ENCODE data around the gene TNFRSF21. TPM values are rescaled to one million over a fixed set of nuclear protein-coding genes. Genes with fewer than 3 reads are reported as not detected.

Gene TNFRSF21
- total RNA-seq, 1 experiment from 2014 or later = 47.3 TPM

GRCh38 chr6:47258724-47259347, 50.9 kb downstream of the TNFRSF21 start (continued):
- TF ChIP-seq ARID4B (CRISPR knock-in tag; IDR thresholded peaks at IDR 0.05; ENCODE audit: borderline replicate concordance) (no peak), JUN (CRISPR knock-in tag; IDR thresholded peaks at IDR 0.05) (no peak), NR2C2 (CRISPR knock-in tag; IDR thresholded peaks at IDR 0.05) (no peak), ATF2 (CRISPR knock-in tag; IDR thresholded peaks at IDR 0.05; ENCODE audit: borderline replicate concordance, low read depth) (no peak), E2F4 (CRISPR knock-in tag; IDR thresholded peaks at IDR 0.05; ENCODE audit: borderline replicate concordance, low read depth) (no peak), PRRX2 (CRISPR knock-in tag; IDR thresholded peaks at IDR 0.05) (no peak), ATF1 (CRISPR knock-in tag; IDR thresholded peaks at IDR 0.05) (no peak), ZNF425 (CRISPR knock-in tag; conservative IDR thresholded peaks at IDR 0.05) (no peak), MLX (CRISPR knock-in tag; IDR thresholded peaks at IDR 0.05) (no peak), IRF1 (CRISPR knock-in tag; IDR thresholded peaks at IDR 0.05) (no peak)
- TF ChIP-seq, protein P1, sequence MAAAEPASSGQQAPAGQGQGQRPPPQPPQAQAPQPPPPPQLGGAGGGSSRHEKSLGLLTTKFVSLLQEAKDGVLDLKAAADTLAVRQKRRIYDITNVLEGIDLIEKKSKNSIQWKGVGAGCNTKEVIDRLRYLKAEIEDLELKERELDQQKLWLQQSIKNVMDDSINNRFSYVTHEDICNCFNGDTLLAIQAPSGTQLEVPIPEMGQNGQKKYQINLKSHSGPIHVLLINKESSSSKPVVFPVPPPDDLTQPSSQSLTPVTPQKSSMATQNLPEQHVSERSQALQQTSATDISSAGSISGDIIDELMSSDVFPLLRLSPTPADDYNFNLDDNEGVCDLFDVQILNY (CRISPR knock-in tag; IDR thresholded peaks at IDR 0.05) = no peak
- TF ChIP-seq, protein P2, sequence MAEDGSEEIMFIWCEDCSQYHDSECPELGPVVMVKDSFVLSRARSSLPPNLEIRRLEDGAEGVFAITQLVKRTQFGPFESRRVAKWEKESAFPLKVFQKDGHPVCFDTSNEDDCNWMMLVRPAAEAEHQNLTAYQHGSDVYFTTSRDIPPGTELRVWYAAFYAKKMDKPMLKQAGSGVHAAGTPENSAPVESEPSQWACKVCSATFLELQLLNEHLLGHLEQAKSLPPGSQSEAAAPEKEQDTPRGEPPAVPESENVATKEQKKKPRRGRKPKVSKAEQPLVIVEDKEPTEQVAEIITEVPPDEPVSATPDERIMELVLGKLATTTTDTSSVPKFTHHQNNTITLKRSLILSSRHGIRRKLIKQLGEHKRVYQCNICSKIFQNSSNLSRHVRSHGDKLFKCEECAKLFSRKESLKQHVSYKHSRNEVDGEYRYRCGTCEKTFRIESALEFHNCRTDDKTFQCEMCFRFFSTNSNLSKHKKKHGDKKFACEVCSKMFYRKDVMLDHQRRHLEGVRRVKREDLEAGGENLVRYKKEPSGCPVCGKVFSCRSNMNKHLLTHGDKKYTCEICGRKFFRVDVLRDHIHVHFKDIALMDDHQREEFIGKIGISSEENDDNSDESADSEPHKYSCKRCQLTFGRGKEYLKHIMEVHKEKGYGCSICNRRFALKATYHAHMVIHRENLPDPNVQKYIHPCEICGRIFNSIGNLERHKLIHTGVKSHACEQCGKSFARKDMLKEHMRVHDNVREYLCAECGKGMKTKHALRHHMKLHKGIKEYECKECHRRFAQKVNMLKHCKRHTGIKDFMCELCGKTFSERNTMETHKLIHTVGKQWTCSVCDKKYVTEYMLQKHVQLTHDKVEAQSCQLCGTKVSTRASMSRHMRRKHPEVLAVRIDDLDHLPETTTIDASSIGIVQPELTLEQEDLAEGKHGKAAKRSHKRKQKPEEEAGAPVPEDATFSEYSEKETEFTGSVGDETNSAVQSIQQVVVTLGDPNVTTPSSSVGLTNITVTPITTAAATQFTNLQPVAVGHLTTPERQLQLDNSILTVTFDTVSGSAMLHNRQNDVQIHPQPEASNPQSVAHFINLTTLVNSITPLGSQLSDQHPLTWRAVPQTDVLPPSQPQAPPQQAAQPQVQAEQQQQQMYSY (CRISPR knock-in tag; IDR thresholded peaks at IDR 0.05) = no peak

Measured in WTC11 (cell line).